ENCODE results near the gene OR8D2.

Gene OR8D2

GRCh38 chr11:124320097-124320496, at the start of gene OR8D2:
Gene OR8D2, minus strand, starts transcription at chr11:124320197. Its CDS starts 0 bp downstream, at chr11:124320197.
- DNase-seq (ENCODE audit: extremely low read depth, low read depth) = no peak
- no peak for TF ChIP-seq CTCF (IDR thresholded peaks at IDR 0.05; ENCODE audit: low read depth, low read length)

- no peak for DNase-seq (ENCODE audit: extremely low read depth, low read depth)
- no peak for TF ChIP-seq CTCF (IDR thresholded peaks at IDR 0.05; ENCODE audit: low read depth, low read length)
Measured at GRCh38 chr11:124359566-124359965, 39.6 kb upstream of the OR8D2 start.

- no peak for TF ChIP-seq CTCF (IDR thresholded peaks at IDR 0.05; ENCODE audit: low read depth, low read length)
- DNase-seq (ENCODE audit: extremely low read depth, low read depth) = no peak
Measured at GRCh38 chr11:124346311-124346955, 26.4 kb upstream of the OR8D2 start.

- TF ChIP-seq CTCF (IDR thresholded peaks at IDR 0.05; ENCODE audit: low read depth, low read length) = no peak
Measured at GRCh38 chr11:124344346-124344745, 24.3 kb upstream of the OR8D2 start.

GRCh38 chr11:124340142-124340447, 20.1 kb upstream of the OR8D2 start:
- no peak for DNase-seq (ENCODE audit: extremely low read depth, low read depth)
- no peak for TF ChIP-seq CTCF (IDR thresholded peaks at IDR 0.05; ENCODE audit: low read depth, low read length)

More at GRCh38 chr11:124344346-124344745, 24.3 kb upstream of the OR8D2 start:
- DNase-seq (ENCODE audit: extremely low read depth, low read depth) = no peak

GRCh38 chr11:124339396-124340141, 19.6 kb upstream of the OR8D2 start:
- no peak for DNase-seq (ENCODE audit: extremely low read depth, low read depth)
- no peak for TF ChIP-seq CTCF (IDR thresholded peaks at IDR 0.05; ENCODE audit: low read depth, low read length)

GRCh38 chr11:124331873-124332272, 11.9 kb upstream of the OR8D2 start:
- DNase-seq (ENCODE audit: extremely low read depth, low read depth) = no peak
- no peak for TF ChIP-seq CTCF (IDR thresholded peaks at IDR 0.05; ENCODE audit: low read depth, low read length)

Measured in AG09319 (cell line).